Activated T-helper 17 cell treated with anti-CD3 and anti-CD28 coated beads, Interleukin-2, amount 50 U/mL, for 72 hours (primary cell): Measurements from ENCODE around the gene LEAP2. TPM values are rescaled to one million over a fixed set of nuclear protein-coding genes. Genes with fewer than 3 reads are reported as not detected.

Experiments used
- ATAC-seq: fragments of 150-1000 bp; cut with Tn5 transposase; replicated peaks from 2 replicates; pipeline ENCODE4 v1.10.0; 2021; ENCODE audit warnings: mild to moderate bottlenecking, moderate library complexity
- H3K27ac Mint-ChIP-seq: one replicate; pipeline ENCODE4 v1.8.0; 2022; ENCODE audit warnings: mixed read lengths
- H3K27me3 Mint-ChIP-seq: one replicate; pipeline ENCODE4 v1.8.0; 2022; ENCODE audit warnings: mixed read lengths
- H3K36me3 Mint-ChIP-seq: one replicate; pipeline ENCODE4 v1.8.0; 2022; ENCODE audit warnings: low read depth, mild to moderate bottlenecking, mixed read lengths
- H3K4me1 Mint-ChIP-seq: one replicate; pipeline ENCODE4 v1.8.0; 2022; ENCODE audit warnings: mixed read lengths
- H3K4me3 Mint-ChIP-seq: one replicate; pipeline ENCODE4 v1.8.0; 2022; ENCODE audit warnings: mild to moderate bottlenecking, mixed read lengths
- H3K9me3 Mint-ChIP-seq: one replicate; pipeline ENCODE4 v1.8.0; 2022; ENCODE audit warnings: mixed read lengths
- total RNA-seq, 2 donors: library from RNA; stranded (reverse); gene quantifications; one replicate each; pipeline ENCODE4 v1.2.3, GENCODE V29; 2022

LEAP2 gene
- total RNA-seq, 2 donors from 2014 or later: 1.8 to 2.9 TPM

- no peak overlapping the region for H3K4me3 Mint-ChIP-seq
- peaks cover 98% of the 10 kb centered on the region for H3K36me3 Mint-ChIP-seq
- peaks cover 10% of the 10 kb centered on the region for H3K4me1 Mint-ChIP-seq
- H3K27me3 Mint-ChIP-seq: no peaks in the 10 kb centered on the region
- peak; percentile 65 for ATAC-seq
- H3K27ac Mint-ChIP-seq: no peak overlapping the region
- no peaks in the 10 kb centered on the region for H3K9me3 Mint-ChIP-seq
These were observed 9.9 kb downstream of the LEAP2 start for GRCh38 chr5:132883261-132883834.

- no peaks in the 10 kb centered on the region for H3K9me3 Mint-ChIP-seq
- H3K36me3 Mint-ChIP-seq: peaks cover 96% of the 10 kb centered on the region
- H3K4me3 Mint-ChIP-seq: no peak overlapping the region
- peaks cover 10% of the 10 kb centered on the region for H3K4me1 Mint-ChIP-seq
- no peak for ATAC-seq
- H3K27me3 Mint-ChIP-seq: no peaks in the 10 kb centered on the region
- no peak overlapping the region for H3K27ac Mint-ChIP-seq
These were observed 11.1 kb downstream of the LEAP2 start for GRCh38 chr5:132884548-132884947.

- peak overlapping the region; percentile 15 for H3K27ac Mint-ChIP-seq
- no peaks in the 10 kb centered on the region for H3K9me3 Mint-ChIP-seq
- peaks cover 95% of the 10 kb centered on the region for H3K36me3 Mint-ChIP-seq
These were observed 12.8 kb downstream of the LEAP2 start for GRCh38 chr5:132886064-132886823.

GRCh38 chr5:132887283-132887682 is 13.8 kb downstream of the LEAP2 start:
- Mint-ChIP-seq H3K9me3 (no peaks in the 10 kb centered on the region), H3K27me3 (no peaks in the 10 kb centered on the region), H3K36me3 (peaks cover 94% of the 10 kb centered on the region), H3K4me3 (no peak overlapping the region), H3K27ac (no peak overlapping the region), H3K4me1 (peaks cover 14% of the 10 kb centered on the region)
- ATAC-seq: no peak

More at GRCh38 chr5:132886064-132886823, 12.8 kb downstream of the LEAP2 start:
- Mint-ChIP-seq H3K4me1 (peaks cover 10% of the 10 kb centered on the region), H3K27me3 (no peaks in the 10 kb centered on the region), H3K4me3 (no peak overlapping the region)
- ATAC-seq: no peak

GRCh38 chr5:132889501-132889900 is 16.0 kb downstream of the LEAP2 start:
- Mint-ChIP-seq H3K4me3 (no peak overlapping the region), H3K27me3 (no peaks in the 10 kb centered on the region), H3K4me1 (peaks cover 14% of the 10 kb centered on the region), H3K36me3 (peaks cover 92% of the 10 kb centered on the region), H3K27ac (no peak overlapping the region), H3K9me3 (no peaks in the 10 kb centered on the region)
- ATAC-seq: no peak

- Mint-ChIP-seq H3K36me3 (peaks cover 92% of the 10 kb centered on the region), H3K27me3 (no peaks in the 10 kb centered on the region)
- no peak for ATAC-seq
These were observed 17.3 kb downstream of the LEAP2 start for GRCh38 chr5:132890817-132891216.

GRCh38 chr5:132895719-132896305 is 22.3 kb downstream of the LEAP2 start:
- Mint-ChIP-seq H3K4me1 (peaks cover 4% of the 10 kb centered on the region), H3K36me3 (peaks cover 92% of the 10 kb centered on the region)

More at GRCh38 chr5:132890817-132891216, 17.3 kb downstream of the LEAP2 start:
- peaks cover 5% of the 10 kb centered on the region for H3K4me1 Mint-ChIP-seq
- no peak overlapping the region for H3K27ac Mint-ChIP-seq
- no peak overlapping the region for H3K4me3 Mint-ChIP-seq
- no peaks in the 10 kb centered on the region for H3K9me3 Mint-ChIP-seq

GRCh38 chr5:132896685-132897084 is 23.2 kb downstream of the LEAP2 start:
- H3K4me3 Mint-ChIP-seq: no peak overlapping the region
- H3K4me1 Mint-ChIP-seq: peaks cover 4% of the 10 kb centered on the region
- no peak for ATAC-seq
- H3K27me3 Mint-ChIP-seq: no peaks in the 10 kb centered on the region
- peak overlapping the region; percentile 1 for H3K27ac Mint-ChIP-seq
- H3K36me3 Mint-ChIP-seq: peaks cover 96% of the 10 kb centered on the region
- H3K9me3 Mint-ChIP-seq: no peaks in the 10 kb centered on the region

More at GRCh38 chr5:132895719-132896305, 22.3 kb downstream of the LEAP2 start:
- Mint-ChIP-seq H3K27me3 (no peaks in the 10 kb centered on the region), H3K4me3 (no peak overlapping the region), H3K27ac (peak overlapping the region; percentile 1), H3K9me3 (no peaks in the 10 kb centered on the region)
- ATAC-seq: no peak

GRCh38 chr5:132898094-132898493 is 24.6 kb downstream of the LEAP2 start:
- H3K36me3 Mint-ChIP-seq: peaks cover 96% of the 10 kb centered on the region
- no peak overlapping the region for H3K27ac Mint-ChIP-seq
- H3K4me1 Mint-ChIP-seq: no peaks in the 10 kb centered on the region
- peak; percentile 77 for ATAC-seq
- no peaks in the 10 kb centered on the region for H3K9me3 Mint-ChIP-seq
- H3K27me3 Mint-ChIP-seq: no peaks in the 10 kb centered on the region
- H3K4me3 Mint-ChIP-seq: no peak overlapping the region

GRCh38 chr5:132901036-132901435 is 27.6 kb downstream of the LEAP2 start:
- Mint-ChIP-seq H3K9me3 (no peaks in the 10 kb centered on the region), H3K36me3 (peaks cover 95% of the 10 kb centered on the region), H3K27me3 (no peaks in the 10 kb centered on the region), H3K4me3 (no peak overlapping the region), H3K4me1 (peaks cover 8% of the 10 kb centered on the region), H3K27ac (no peak overlapping the region)
- no peak for ATAC-seq

GRCh38 chr5:132901730-132902129 is 28.3 kb downstream of the LEAP2 start:
- no peak overlapping the region for H3K27ac Mint-ChIP-seq
- no peak overlapping the region for H3K4me3 Mint-ChIP-seq

GRCh38 chr5:132905938-132906337 is 32.5 kb downstream of the LEAP2 start:
- Mint-ChIP-seq H3K27ac (no peak overlapping the region), H3K9me3 (no peaks in the 10 kb centered on the region), H3K27me3 (no peaks in the 10 kb centered on the region), H3K4me1 (peaks cover 21% of the 10 kb centered on the region), H3K36me3 (peaks cover 75% of the 10 kb centered on the region), H3K4me3 (no peak overlapping the region)
- ATAC-seq: no peak

More at GRCh38 chr5:132901730-132902129, 28.3 kb downstream of the LEAP2 start:
- no peak for ATAC-seq
- H3K9me3 Mint-ChIP-seq: no peaks in the 10 kb centered on the region
- H3K36me3 Mint-ChIP-seq: peaks cover 88% of the 10 kb centered on the region
- H3K4me1 Mint-ChIP-seq: peaks cover 10% of the 10 kb centered on the region
- H3K27me3 Mint-ChIP-seq: no peaks in the 10 kb centered on the region

- peaks cover 26% of the 10 kb centered on the region for H3K4me1 Mint-ChIP-seq
- H3K27me3 Mint-ChIP-seq: no peaks in the 10 kb centered on the region
- peaks cover 75% of the 10 kb centered on the region for H3K36me3 Mint-ChIP-seq
- ATAC-seq: no peak
- no peaks in the 10 kb centered on the region for H3K9me3 Mint-ChIP-seq
- H3K4me3 Mint-ChIP-seq: no peak overlapping the region
- H3K27ac Mint-ChIP-seq: no peak overlapping the region
These were observed 33.7 kb downstream of the LEAP2 start for GRCh38 chr5:132907161-132907560.

- Mint-ChIP-seq H3K4me1 (peaks cover 22% of the 10 kb centered on the region), H3K4me3 (no peak overlapping the region), H3K36me3 (peaks cover 74% of the 10 kb centered on the region), H3K27ac (no peak overlapping the region), H3K27me3 (no peaks in the 10 kb centered on the region), H3K9me3 (no peaks in the 10 kb centered on the region)
- no peak for ATAC-seq
These were observed 36.2 kb downstream of the LEAP2 start for GRCh38 chr5:132909702-132910101.

GRCh38 chr5:132915681-132916080 is 42.2 kb downstream of the LEAP2 start:
- ATAC-seq: no peak

More at GRCh38 chr5:132915681-132916080, 42.2 kb downstream of the LEAP2 start:
- Mint-ChIP-seq H3K27ac (no peak overlapping the region), H3K36me3 (peaks cover 87% of the 10 kb centered on the region), H3K27me3 (no peaks in the 10 kb centered on the region), H3K9me3 (no peaks in the 10 kb centered on the region), H3K4me3 (no peak overlapping the region), H3K4me1 (peaks cover 5% of the 10 kb centered on the region)
